ENCODE measurements around the gene CLEC2D.

- TF ChIP-seq CTCF (IDR thresholded peaks at IDR 0.05; ENCODE audit: extremely low read depth in 1 of 2, insufficient read depth in 1 of 2, low read depth in 1 of 2, low read length in 2 of 2) (no peak), EZH2 (IDR thresholded peaks at IDR 0.05; ENCODE audit: borderline replicate concordance, low read depth, low read length, severe bottlenecking) (no peak), POLR2AphosphoS5 (IDR thresholded peaks at IDR 0.05; ENCODE audit: insufficient read depth, low read depth, low read length) (no peak), MAX (IDR thresholded peaks at IDR 0.05; ENCODE audit: insufficient read depth, insufficient read length) (no peak), POLR2A (IDR thresholded peaks at IDR 0.05; ENCODE audit: low read depth, low read length) (no peak)
Measured at GRCh38 chr12:9640024-9640423, 29.5 kb upstream of the CLEC2D start.

Measured in endothelial cell of umbilical vein (primary cell).